Head of caudate nucleus (tissue), 42 donors: Measurements from ENCODE around the gene HDAC5.

Experiments
- DNase-seq, 42 donors: peaks; one replicate each; pipeline versions ENCODE4 v3.0.0 to v3.0.0-alpha.2; 2020 to 2021; ENCODE audit warnings: mixed read lengths in 7 of 42
- intact Hi-C: fragments of 100-400 bp; cut with DNase I; formaldehyde crosslinking; loops from one replicate; pipeline ENCODE4 v1.15.0; 2022

HDAC5 gene

GRCh38 chr17:44095647-44096496 lies 27.6 kb downstream of the HDAC5 start:
- intact Hi-C loops: no loop called here
- DNase-seq: peak; percentile 46 to 91 (median 76)

GRCh38 chr17:44095388-44095646 lies 28.1 kb downstream of the HDAC5 start:
- no peak for DNase-seq
- intact Hi-C loops: no loop called here

- DNase-seq: no peak
- intact Hi-C loops: no loop called here
Observed at GRCh38 chr17:44094701-44095387, 28.6 kb downstream of the HDAC5 start.

- DNase-seq: no peak
- intact Hi-C loops: no loop called here
Observed at GRCh38 chr17:44093231-44093900, 30.1 kb downstream of the HDAC5 start.

GRCh38 chr17:44092051-44092450 lies 31.4 kb downstream of the HDAC5 start:
- intact Hi-C loops: no loop called here
- DNase-seq: no peak

GRCh38 chr17:44091200-44091997 lies 32.0 kb downstream of the HDAC5 start:
- DNase-seq: no peak
- intact Hi-C loops: no loop called here

GRCh38 chr17:44088254-44088653 lies 35.2 kb downstream of the HDAC5 start:
- intact Hi-C loops: no loop called here
- no peak for DNase-seq

- no peak for DNase-seq
- intact Hi-C loops: no loop called here
Observed at GRCh38 chr17:44087319-44087718, 36.1 kb downstream of the HDAC5 start.

GRCh38 chr17:44086364-44087311 lies 36.8 kb downstream of the HDAC5 start:
- DNase-seq: peak in 39 of 42 donors; percentile 33 to 92 (median 57)
- intact Hi-C loops: no loop called here

- intact Hi-C loops: no loop called here
- DNase-seq: no peak
Observed at GRCh38 chr17:44085908-44086307, 37.5 kb downstream of the HDAC5 start.

- no peak for DNase-seq
- intact Hi-C loops: no loop called here
Observed at GRCh38 chr17:44084921-44085320, 38.5 kb downstream of the HDAC5 start.

GRCh38 chr17:44084131-44084538 lies 39.3 kb downstream of the HDAC5 start:
- intact Hi-C loops: no loop called here
- peak in 3 of 42 donors; percentile 33 to 50 (median 40) for DNase-seq

GRCh38 chr17:44083250-44083849 lies 40.1 kb downstream of the HDAC5 start:
- DNase-seq: no peak
- intact Hi-C loops: no loop called here

- DNase-seq: no peak
- intact Hi-C loops: no loop called here
Observed at GRCh38 chr17:44082256-44082927, 41.0 kb downstream of the HDAC5 start.

GRCh38 chr17:44081681-44082080 lies 41.8 kb downstream of the HDAC5 start:
- intact Hi-C loops: no loop called here
- no peak for DNase-seq

GRCh38 chr17:44079877-44080821 lies 43.3 kb downstream of the HDAC5 start:
- no peak for DNase-seq
- intact Hi-C loops: no loop called here
